GM21825 (cell line): ENCODE measurements around the gene VKORC1L1.
"Not testable (repeated sequence)": the region's sequence is repeated elsewhere in the genome, so short reads cannot be mapped to it uniquely, and the experiment has no call there.

Source experiments
- ATAC-seq: cut with Tn5 transposase; IDR thresholded peaks from one replicate; pipeline ENCODE4 v1.9.1; 2021; ENCODE audit warnings: mild to moderate bottlenecking, moderate library complexity; ENCODE audit not compliant: unreplicated experiment

Gene VKORC1L1

GRCh38 chr7:65975814-65976445 is 103.1 kb downstream of the VKORC1L1 start:
- no peak for ATAC-seq

DNA sequence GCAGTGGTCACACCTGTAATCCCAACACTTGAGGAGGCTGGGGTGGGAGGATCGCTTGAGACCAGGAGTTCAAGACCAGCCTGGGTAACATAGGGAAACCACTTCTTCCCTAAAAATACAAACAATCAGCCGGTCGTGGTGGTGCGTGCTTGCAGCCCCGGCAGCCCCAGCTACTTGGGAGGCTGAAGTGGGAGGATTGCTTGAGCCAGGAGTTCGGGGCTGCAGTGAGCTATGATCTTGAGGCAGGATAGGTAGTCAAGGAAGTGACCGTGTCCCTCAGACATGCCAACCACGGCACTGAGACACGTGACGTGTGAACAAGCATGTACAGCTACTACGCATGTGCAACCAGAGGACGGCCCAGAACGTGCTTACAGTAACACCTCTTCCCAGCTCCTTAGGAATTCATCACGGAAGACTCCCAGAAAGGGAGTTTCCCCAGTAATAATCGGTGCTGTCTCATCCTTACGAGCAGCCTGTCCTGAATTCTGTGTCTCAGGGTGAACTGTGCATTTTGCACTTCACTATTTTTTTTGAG is 103.9 kb downstream of the VKORC1L1 start:
- ATAC-seq: no peak

- ATAC-seq: no peak
These were observed 106.2 kb downstream of the VKORC1L1 start for GRCh38 chr7:65978891-65979582.

DNA sequence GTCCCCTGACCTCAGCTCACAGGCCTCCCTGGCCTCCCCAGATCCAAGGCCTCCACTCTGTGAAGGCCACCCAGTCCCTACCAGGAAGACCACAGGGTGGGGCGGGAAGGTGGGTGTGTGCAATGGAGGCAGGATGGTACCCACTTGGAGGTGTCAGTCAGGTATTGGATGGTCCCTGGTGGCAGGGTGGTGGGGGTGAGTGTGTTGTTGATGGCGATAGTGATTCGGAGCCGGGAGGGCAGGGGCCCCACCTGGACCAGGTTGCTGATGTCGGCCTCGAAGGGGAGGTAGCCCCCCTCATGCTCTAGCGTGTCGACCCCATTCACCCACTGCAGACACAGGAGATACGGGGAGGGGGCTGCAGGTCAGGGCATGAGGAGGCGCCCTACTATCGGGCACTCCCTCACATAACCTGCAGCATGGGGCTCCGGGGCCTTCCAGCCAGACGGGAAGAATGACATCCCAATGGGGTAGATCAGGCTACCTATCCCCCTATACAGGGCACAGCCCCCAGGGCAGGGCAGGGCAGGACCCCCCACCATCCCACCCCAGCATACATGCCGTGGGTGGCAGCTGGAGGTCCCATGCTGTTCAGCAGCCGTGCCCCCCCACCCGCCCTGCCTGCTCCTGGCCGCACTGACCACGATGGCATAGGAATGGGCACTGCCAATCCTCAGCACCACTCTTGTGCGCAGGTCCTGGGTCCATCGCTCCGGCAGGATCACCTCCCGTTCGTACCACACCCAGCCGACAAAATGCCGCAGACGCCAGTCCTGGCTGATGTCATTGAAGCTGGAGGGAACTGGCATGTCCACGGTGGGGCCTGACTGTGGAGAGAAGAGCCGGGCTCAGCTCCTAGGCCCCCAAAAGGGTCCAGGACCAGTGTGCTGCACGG is 107.0 kb downstream of the VKORC1L1 start:
- ATAC-seq: no peak

GRCh38 chr7:65980478-65981250 is 107.8 kb downstream of the VKORC1L1 start:
- ATAC-seq: peak; percentile 75

DNA sequence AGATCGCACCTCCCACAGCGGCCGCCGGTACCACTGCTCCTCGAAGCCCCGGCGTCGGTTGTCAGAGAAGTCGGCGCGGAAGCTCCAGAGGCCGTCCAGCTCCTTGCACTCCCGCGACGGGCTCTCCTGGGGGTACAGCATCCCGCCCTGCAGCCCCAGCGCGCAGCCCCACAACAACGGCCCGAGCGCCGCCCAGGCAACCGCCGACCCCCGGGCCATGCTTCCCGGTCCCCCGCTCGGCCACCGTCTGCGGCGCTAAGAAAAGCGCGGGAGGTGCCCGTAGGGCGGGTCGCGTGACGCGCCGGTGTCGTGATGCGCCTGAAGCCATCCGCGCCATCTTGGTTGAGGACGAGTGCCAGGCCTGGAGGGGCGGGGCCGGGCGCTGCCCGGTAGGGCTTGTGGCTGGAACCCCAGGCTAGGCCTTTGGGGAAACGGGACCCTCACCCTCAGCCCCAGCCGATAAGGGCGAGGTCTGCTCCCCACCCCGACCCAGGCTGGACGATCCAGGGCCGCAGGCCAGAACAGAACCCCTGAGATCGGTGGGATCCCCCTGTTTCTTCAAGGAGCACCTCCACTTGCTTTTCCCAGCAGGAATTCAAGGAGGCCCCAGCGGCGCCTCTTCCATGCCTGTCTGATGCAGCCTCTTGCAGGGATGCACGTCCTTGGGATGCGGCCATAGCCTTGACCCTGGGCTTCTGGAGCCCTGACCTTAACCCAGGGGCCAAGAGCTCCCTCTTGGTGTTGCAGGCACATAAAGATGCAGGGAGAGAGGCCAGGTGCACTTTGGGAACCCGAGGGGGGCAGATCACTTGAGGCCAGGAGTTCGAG is 109.3 kb downstream of the VKORC1L1 start, which contains the start of gene GUSB:
Gene GUSB (minus strand): TSS at position 249 of the 828 bp plus-strand sequence. CDS start 30 bp downstream, at position 219.
- peak; percentile 81 for ATAC-seq

- ATAC-seq: no peak
These were observed 111.2 kb downstream of the VKORC1L1 start for GRCh38 chr7:65983965-65984658.

- ATAC-seq: no peak
These were observed 115.2 kb downstream of the VKORC1L1 start for GRCh38 chr7:65988084-65988483.

GRCh38 chr7:65988503-65988902 is 115.6 kb downstream of the VKORC1L1 start:
- not testable (repeated sequence) for ATAC-seq

DNA sequence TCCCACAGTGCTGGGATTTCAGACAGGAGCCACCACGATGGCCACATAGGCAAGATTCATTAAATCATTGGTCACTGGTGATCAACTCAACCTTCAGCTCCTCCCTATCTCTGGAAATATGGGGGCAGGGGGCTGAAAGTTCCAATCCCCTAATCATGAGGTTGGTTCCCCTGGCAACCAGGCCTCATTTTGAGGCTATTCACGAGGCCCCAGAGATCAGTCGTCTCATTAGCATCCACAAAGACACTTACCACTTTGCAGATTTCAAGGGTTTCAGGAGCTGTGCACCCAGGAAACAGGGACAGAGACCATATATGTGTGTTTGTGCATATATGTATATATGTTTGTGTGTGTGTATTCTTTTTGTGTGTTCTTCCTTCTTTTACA is 116.8 kb downstream of the VKORC1L1 start:
- ATAC-seq: no peak

GRCh38 chr7:65991829-65992228 is 119.0 kb downstream of the VKORC1L1 start:
- ATAC-seq: not testable (repeated sequence)

GRCh38 chr7:65992526-65992925 is 119.7 kb downstream of the VKORC1L1 start:
- ATAC-seq: no peak

GRCh38 chr7:65994984-65995383 is 122.1 kb downstream of the VKORC1L1 start:
- not testable (repeated sequence) for ATAC-seq

DNA sequence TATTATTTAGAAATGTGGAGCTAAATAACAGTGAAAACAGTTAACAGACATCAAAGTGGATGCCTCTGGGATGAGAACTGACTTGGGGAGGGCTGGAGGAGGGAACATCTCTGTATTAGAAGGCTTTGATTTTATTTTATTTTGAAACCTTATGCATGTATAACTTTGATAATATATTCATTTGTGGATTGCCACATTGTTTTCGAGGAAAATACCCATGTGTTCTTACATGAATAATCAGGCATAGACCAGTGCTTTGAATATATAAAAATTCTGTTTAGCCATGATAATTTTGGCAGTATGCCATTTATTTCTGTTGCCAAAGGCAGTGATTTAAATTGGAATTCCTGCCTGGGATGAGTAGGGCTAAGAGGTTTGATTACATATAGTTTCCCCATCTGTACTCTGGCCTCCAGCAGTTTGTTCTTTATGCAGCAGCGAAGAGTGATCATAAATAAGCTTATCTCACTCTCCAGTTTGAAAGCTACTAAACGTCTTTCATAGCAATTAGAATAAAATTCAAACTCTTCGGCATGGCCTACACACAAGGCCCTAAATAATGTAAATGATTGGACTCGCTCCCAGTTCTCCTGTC is 128.0 kb downstream of the VKORC1L1 start:
- not testable (repeated sequence) for ATAC-seq

GRCh38 chr7:66005115-66005671 is 132.3 kb downstream of the VKORC1L1 start:
- not testable (repeated sequence) for ATAC-seq

- ATAC-seq: no peak
These were observed 134.4 kb downstream of the VKORC1L1 start for GRCh38 chr7:66007232-66007631.
